HEK293 (cell line): ENCODE results near the gene RIC8A.

Experiments used
- CTCF ChIA-PET: fragments of 350-600 bp; formaldehyde crosslinking; extraction: SDS; loops from one replicate; lab custom pipeline; 2021; ENCODE audit warnings: antibody characterized with exemption; lab: Yijun Ruan, JAX
- POLR2A ChIA-PET: fragments of 300-600 bp; formaldehyde crosslinking; extraction: SDS; loops from one replicate; lab custom pipeline; 2020; ENCODE audit warnings: antibody characterized with exemption, inconsistent platforms; lab: Yijun Ruan, JAX
- H3K27ac ChIP-seq: fragments of 200-500 bp; sonication (Bioruptor generic); 2 replicates; pipeline ENCODE4 v1.5.1; 2014; ENCODE audit warnings: low read depth, low read length, control low read depth, inconsistent platforms; ENCODE audit errors: extremely low read depth
- H3K36me3 ChIP-seq, 2 experiments: fragments of 200-500 bp in 1 of 2; sonication (Bioruptor generic) in 1 of 2; 1 replicate in 1 of 2; 2 replicates in 1 of 2; pipeline ENCODE4 v1.5.1; 2014 to 2017; ENCODE audit warnings: inconsistent platforms in 2 of 2, low read length in 2 of 2; ENCODE audit not compliant: control insufficient read depth in 2 of 2, insufficient read depth in 1 of 2
- H3K4me1 ChIP-seq: fragments of 200-500 bp; sonication (Bioruptor generic); 2 replicates; pipeline ENCODE4 v1.5.1; 2014; ENCODE audit warnings: mild to moderate bottlenecking, low read length, inconsistent platforms; ENCODE audit not compliant: control insufficient read depth, insufficient read depth
- H3K4me3 ChIP-seq: 2 replicates; pipeline ENCODE4 v1.5.1; 2011; ENCODE audit warnings: low read depth, mild to moderate bottlenecking, control low read depth, low read length, moderate library complexity
- H3K9me3 ChIP-seq: fragments of 200-500 bp; sonication (Bioruptor generic); 2 replicates; pipeline ENCODE4 v1.5.1; 2014; ENCODE audit warnings: low read depth, low read length, inconsistent platforms; ENCODE audit not compliant: control insufficient read depth, insufficient read depth
- BCL11B ChIP-seq: fragments of 450-650 bp; formaldehyde crosslinking; IDR thresholded peaks from 2 replicates; pipeline ENCODE4 v1.5.1; 2016; ENCODE audit warnings: low read depth, missing biosample characterization, missing genetic modification characterization
- EGR2 ChIP-seq: fragments of 450-650 bp; formaldehyde crosslinking; IDR thresholded peaks from 2 replicates; pipeline ENCODE4 v1.5.1; 2016; ENCODE audit warnings: low read depth, missing biosample characterization, missing genetic modification characterization
- KLF16 ChIP-seq: fragments of 450-650 bp; formaldehyde crosslinking; IDR thresholded peaks from 2 replicates; pipeline ENCODE4 v1.5.1; 2017; ENCODE audit warnings: missing biosample characterization, missing genetic modification characterization
- KLF9 ChIP-seq: fragments of 450-650 bp; formaldehyde crosslinking; IDR thresholded peaks from 2 replicates; pipeline ENCODE4 v1.5.1; 2016; ENCODE audit warnings: missing biosample characterization, missing genetic modification characterization, low read depth
- ZFP37 ChIP-seq: fragments of 450-650 bp; formaldehyde crosslinking; IDR thresholded peaks from 2 replicates; pipeline ENCODE4 v1.5.1; 2016; ENCODE audit warnings: missing biosample characterization, missing genetic modification characterization
- ZFP41 ChIP-seq: fragments of 450-650 bp; formaldehyde crosslinking; IDR thresholded peaks from 2 replicates; pipeline ENCODE4 v1.5.1; 2016; ENCODE audit warnings: missing biosample characterization, missing genetic modification characterization, borderline replicate concordance
- ZNF132 ChIP-seq: fragments of 450-650 bp; formaldehyde crosslinking; IDR thresholded peaks from 2 replicates; pipeline ENCODE4 v1.5.1; 2017; ENCODE audit warnings: missing biosample characterization, missing genetic modification characterization, borderline replicate concordance
- ZNF184 ChIP-seq: fragments of 450-650 bp; IDR thresholded peaks from 2 replicates; pipeline ENCODE4 v1.5.1; 2018; ENCODE audit warnings: missing biosample characterization, mild to moderate bottlenecking, missing genetic modification characterization
- ZNF221 ChIP-seq: fragments of 450-650 bp; formaldehyde crosslinking; IDR thresholded peaks from 2 replicates; pipeline ENCODE4 v1.5.1; 2017; ENCODE audit warnings: missing biosample characterization, missing genetic modification characterization, borderline replicate concordance
- ZNF350 ChIP-seq: fragments of 450-650 bp; formaldehyde crosslinking; IDR thresholded peaks from 2 replicates; pipeline ENCODE4 v1.5.0; 2017; ENCODE audit warnings: missing biosample characterization, mild to moderate bottlenecking, missing genetic modification characterization
- ZNF416 ChIP-seq: fragments of 450-650 bp; formaldehyde crosslinking; IDR thresholded peaks from 2 replicates; pipeline ENCODE4 v1.5.1; 2016; ENCODE audit warnings: missing biosample characterization, missing genetic modification characterization
- ZNF544 ChIP-seq: fragments of 450-650 bp; formaldehyde crosslinking; IDR thresholded peaks from 2 replicates; pipeline ENCODE4 v1.5.0; 2017; ENCODE audit warnings: missing biosample characterization, missing genetic modification characterization
- ZNF571 ChIP-seq: fragments of 450-650 bp; formaldehyde crosslinking; IDR thresholded peaks from 2 replicates; pipeline ENCODE4 v1.5.0; 2017; ENCODE audit warnings: missing biosample characterization, missing genetic modification characterization
- ZNF768 ChIP-seq: fragments of 450-650 bp; formaldehyde crosslinking; IDR thresholded peaks from 2 replicates; pipeline ENCODE4 v1.5.1; 2018; ENCODE audit warnings: missing biosample characterization, mild to moderate bottlenecking, missing genetic modification characterization
- TF ChIP-seq, protein P1 (sequence below): fragments of 450-650 bp; formaldehyde crosslinking; IDR thresholded peaks from 2 replicates; pipeline ENCODE4 v1.5.1; 2016; ENCODE audit warnings: missing biosample characterization, missing genetic modification characterization
- TF ChIP-seq, protein P2 (sequence below): fragments of 450-650 bp; IDR thresholded peaks from 2 replicates; pipeline ENCODE4 v1.5.1; 2018; ENCODE audit warnings: missing biosample characterization, missing genetic modification characterization
- TF ChIP-seq, protein P3 (sequence below): fragments of 450-650 bp; formaldehyde crosslinking; IDR thresholded peaks from 2 replicates; pipeline ENCODE4 v1.5.0; 2017; ENCODE audit warnings: missing biosample characterization, missing genetic modification characterization, borderline replicate concordance

The RIC8A gene

DNA sequence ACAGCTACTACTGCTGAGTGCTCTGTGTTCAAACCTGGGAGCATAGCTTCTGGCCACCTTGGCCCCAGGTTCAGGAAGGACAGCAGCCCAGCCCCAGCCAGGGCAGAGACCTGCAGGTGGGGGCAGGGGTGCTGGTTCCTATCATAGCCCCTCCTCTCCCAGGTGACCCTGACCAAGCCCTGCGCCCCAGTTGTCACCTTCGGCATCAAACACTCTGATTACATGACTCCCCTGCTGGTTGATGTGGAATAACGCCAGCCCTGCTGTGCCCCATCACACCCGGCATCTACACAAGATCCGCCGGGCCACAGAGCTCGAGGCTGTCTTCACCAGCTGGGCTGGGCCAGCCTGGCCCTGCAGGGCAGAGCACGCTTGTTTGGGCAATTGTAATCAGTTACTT, 7.7 kb upstream of the RIC8A start:
- TF ChIP-seq ZNF416 (tag by site-specific recombination) (no peak), ZNF221 (tag by site-specific recombination) (no peak), ZFP37 (no peak), ZNF350 (tag by site-specific recombination) (no peak), ZFP41 (tag by site-specific recombination) (no peak)
- TF ChIP-seq, protein P1, sequence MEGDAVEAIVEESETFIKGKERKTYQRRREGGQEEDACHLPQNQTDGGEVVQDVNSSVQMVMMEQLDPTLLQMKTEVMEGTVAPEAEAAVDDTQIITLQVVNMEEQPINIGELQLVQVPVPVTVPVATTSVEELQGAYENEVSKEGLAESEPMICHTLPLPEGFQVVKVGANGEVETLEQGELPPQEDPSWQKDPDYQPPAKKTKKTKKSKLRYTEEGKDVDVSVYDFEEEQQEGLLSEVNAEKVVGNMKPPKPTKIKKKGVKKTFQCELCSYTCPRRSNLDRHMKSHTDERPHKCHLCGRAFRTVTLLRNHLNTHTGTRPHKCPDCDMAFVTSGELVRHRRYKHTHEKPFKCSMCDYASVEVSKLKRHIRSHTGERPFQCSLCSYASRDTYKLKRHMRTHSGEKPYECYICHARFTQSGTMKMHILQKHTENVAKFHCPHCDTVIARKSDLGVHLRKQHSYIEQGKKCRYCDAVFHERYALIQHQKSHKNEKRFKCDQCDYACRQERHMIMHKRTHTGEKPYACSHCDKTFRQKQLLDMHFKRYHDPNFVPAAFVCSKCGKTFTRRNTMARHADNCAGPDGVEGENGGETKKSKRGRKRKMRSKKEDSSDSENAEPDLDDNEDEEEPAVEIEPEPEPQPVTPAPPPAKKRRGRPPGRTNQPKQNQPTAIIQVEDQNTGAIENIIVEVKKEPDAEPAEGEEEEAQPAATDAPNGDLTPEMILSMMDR (tag by site-specific recombination) = no peak
- ChIA-PET POLR2A (no interaction called here), CTCF (interaction anchor here (0.7 kb wide), 1 partner anchor 12 kb away, joined by 3 read pairs; no protein-coding TSS in a partner anchor)
- no peaks in the 10 kb centered on the region for H3K9me3 ChIP-seq
- H3K4me3 ChIP-seq = no peak overlapping the region
- H3K4me1 ChIP-seq = no peaks in the 10 kb centered on the region
- H3K27ac ChIP-seq = no peak overlapping the region
- peaks cover 0 to 19% of the 10 kb centered on the region in 2 experiments; a peak in 1 of 3 replicates for H3K36me3 ChIP-seq

DNA sequence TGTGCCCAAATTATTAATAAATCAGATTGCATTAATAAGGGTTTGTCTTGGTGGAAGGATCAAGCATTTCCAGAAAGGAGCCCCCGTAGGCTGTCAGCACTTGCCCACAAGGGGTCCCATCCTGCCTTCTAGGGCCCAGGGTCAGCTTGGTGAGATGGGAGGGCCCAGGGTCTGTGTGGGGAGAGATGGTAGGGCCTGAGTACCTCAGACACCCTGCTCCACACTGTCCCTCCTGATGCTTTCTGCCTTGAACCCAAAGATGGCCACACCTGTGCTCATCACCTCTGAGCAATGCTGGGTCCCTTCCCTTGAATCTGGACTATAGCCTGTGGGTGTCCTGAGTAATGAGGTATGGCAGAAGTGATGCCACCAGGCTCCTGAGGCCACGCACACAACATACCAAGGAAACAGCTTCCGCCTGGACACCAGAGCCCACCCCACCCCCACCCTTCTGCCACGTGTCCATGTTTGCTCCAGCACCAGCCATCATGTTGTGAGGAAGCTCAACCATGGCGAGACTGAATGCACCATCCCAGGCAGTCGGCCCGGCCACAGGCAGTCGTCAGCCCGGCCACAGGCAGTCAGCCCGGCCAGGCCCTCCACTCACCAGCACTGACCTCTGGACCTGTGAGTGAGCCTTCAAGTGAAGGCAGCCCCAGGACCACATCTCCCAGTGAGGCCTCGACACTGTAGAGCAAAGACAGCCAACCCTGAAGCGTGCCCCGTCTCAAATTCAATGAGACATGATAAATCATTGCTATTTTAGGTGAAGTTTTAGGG, 7.1 kb upstream of the RIC8A start:
- Histone ChIP-seq H3K4me3 (no peak overlapping the region), H3K9me3 (no peaks in the 10 kb centered on the region), H3K36me3 (peaks cover 0 to 26% of the 10 kb centered on the region in 2 experiments; a peak in 1 of 3 replicates), H3K27ac (no peak overlapping the region), H3K4me1 (no peaks in the 10 kb centered on the region)
- CTCF ChIA-PET = interaction anchor here (0.7 kb wide), 1 partner anchor 11 kb away, joined by 3 read pairs; no protein-coding TSS in a partner anchor
- POLR2A ChIA-PET = interaction anchor here (0.7 kb wide), 1 partner anchor 254 kb away, joined by 3 read pairs; no protein-coding TSS in a partner anchor
- no peak for TF ChIP-seq ZNF571
- TF ChIP-seq ZNF132 (tag by site-specific recombination) = no peak
- TF ChIP-seq, protein P2, sequence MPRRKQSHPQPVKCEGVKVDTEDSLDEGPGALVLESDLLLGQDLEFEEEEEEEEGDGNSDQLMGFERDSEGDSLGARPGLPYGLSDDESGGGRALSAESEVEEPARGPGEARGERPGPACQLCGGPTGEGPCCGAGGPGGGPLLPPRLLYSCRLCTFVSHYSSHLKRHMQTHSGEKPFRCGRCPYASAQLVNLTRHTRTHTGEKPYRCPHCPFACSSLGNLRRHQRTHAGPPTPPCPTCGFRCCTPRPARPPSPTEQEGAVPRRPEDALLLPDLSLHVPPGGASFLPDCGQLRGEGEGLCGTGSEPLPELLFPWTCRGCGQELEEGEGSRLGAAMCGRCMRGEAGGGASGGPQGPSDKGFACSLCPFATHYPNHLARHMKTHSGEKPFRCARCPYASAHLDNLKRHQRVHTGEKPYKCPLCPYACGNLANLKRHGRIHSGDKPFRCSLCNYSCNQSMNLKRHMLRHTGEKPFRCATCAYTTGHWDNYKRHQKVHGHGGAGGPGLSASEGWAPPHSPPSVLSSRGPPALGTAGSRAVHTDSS (tag by site-specific recombination) = no peak
- TF ChIP-seq ZNF544 (tag by site-specific recombination) = no peak
- TF ChIP-seq EGR2 (tag by site-specific recombination) = no peak
- TF ChIP-seq BCL11B (tag by site-specific recombination) = no peak
- TF ChIP-seq, protein P3, sequence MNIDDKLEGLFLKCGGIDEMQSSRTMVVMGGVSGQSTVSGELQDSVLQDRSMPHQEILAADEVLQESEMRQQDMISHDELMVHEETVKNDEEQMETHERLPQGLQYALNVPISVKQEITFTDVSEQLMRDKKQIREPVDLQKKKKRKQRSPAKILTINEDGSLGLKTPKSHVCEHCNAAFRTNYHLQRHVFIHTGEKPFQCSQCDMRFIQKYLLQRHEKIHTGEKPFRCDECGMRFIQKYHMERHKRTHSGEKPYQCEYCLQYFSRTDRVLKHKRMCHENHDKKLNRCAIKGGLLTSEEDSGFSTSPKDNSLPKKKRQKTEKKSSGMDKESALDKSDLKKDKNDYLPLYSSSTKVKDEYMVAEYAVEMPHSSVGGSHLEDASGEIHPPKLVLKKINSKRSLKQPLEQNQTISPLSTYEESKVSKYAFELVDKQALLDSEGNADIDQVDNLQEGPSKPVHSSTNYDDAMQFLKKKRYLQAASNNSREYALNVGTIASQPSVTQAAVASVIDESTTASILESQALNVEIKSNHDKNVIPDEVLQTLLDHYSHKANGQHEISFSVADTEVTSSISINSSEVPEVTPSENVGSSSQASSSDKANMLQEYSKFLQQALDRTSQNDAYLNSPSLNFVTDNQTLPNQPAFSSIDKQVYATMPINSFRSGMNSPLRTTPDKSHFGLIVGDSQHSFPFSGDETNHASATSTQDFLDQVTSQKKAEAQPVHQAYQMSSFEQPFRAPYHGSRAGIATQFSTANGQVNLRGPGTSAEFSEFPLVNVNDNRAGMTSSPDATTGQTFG (tag by site-specific recombination) = no peak
- TF ChIP-seq ZNF768 (tag by site-specific recombination) = no peak
- TF ChIP-seq KLF16 (tag by site-specific recombination) = no peak

DNA sequence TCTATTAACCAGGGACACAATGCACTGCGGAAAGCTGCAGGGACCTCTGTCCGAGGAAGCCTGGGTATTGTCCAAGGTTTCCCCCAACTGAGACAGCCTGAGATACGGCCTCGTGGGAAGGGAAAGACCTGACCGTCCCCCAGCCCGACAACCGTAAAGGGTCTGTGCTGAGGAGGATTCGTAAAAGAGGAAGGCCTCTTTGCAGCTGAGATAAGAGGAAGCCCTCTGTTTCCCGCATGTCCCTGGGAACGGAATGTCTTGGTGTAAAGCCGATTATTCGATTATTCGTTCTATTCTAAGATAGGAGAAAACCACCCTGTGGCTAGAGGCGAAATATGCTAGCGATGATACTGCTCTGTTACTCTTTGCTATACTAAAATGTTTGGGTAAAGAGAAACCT, 5.5 kb upstream of the RIC8A start:
- no peaks in the 10 kb centered on the region for H3K4me1 ChIP-seq
- TF ChIP-seq KLF9 (tag by site-specific recombination) = no peak
- no peak for TF ChIP-seq ZNF184 (tag by site-specific recombination)
- no peak overlapping the region for H3K27ac ChIP-seq
- H3K36me3 ChIP-seq = peaks cover 0 to 33% of the 10 kb centered on the region in 2 experiments; a peak in 1 of 3 replicates
- CTCF ChIA-PET = no interaction called here
- H3K4me3 ChIP-seq = no peak overlapping the region
- POLR2A ChIA-PET = no interaction called here
- H3K9me3 ChIP-seq = no peaks in the 10 kb centered on the region
